Trophoblast cell (in vitro differentiated cells and primary cell): ENCODE data around the gene ZNF576.
"Not testable (repeated sequence)": the region's sequence is repeated elsewhere in the genome, so short reads cannot be mapped to it uniquely, and the experiment has no call there.

Experiments used
- DNase-seq, 2 donors: peaks; one replicate each; pipeline ENCODE4 v3.0.0-alpha.2; 2016
- H2AFZ ChIP-seq: 2 replicates; pipeline ENCODE4 v1.6.1; 2013; ENCODE audit warnings: low read length, moderate library complexity, mild to moderate bottlenecking; ENCODE audit not compliant: insufficient read depth, poor library complexity
- H2AK5ac ChIP-seq: 2 replicates; pipeline ENCODE4 v1.6.1; 2013; ENCODE audit warnings: mild to moderate bottlenecking, low read length
- H2BK120ac ChIP-seq: 2 replicates; pipeline ENCODE4 v1.6.1; 2013; ENCODE audit warnings: low read length, mild to moderate bottlenecking, moderate library complexity; ENCODE audit not compliant: insufficient read depth, poor library complexity
- H2BK12ac ChIP-seq: 2 replicates; pipeline ENCODE4 v1.6.1; 2013; ENCODE audit warnings: mild to moderate bottlenecking, low read length, moderate library complexity
- H2BK5ac ChIP-seq: 2 replicates; pipeline ENCODE4 v1.6.1; 2013; ENCODE audit warnings: low read length, low read depth, moderate library complexity, mild to moderate bottlenecking; ENCODE audit not compliant: poor library complexity
- H3K14ac ChIP-seq: 2 replicates; pipeline ENCODE4 v1.6.1; 2013; ENCODE audit warnings: mild to moderate bottlenecking, low read length
- H3K18ac ChIP-seq: 2 replicates; pipeline ENCODE4 v1.6.1; 2013; ENCODE audit warnings: mild to moderate bottlenecking, low read length
- H3K23ac ChIP-seq: 2 replicates; pipeline ENCODE4 v1.6.1; 2013; ENCODE audit warnings: low read length
- H3K27ac ChIP-seq: 2 replicates; pipeline ENCODE4 v1.5.1; 2013; ENCODE audit warnings: low read depth, mild to moderate bottlenecking, inconsistent platforms, low read length, moderate library complexity
- H3K27me3 ChIP-seq: 2 replicates; pipeline ENCODE4 v1.6.1; 2013; ENCODE audit warnings: inconsistent platforms, mild to moderate bottlenecking, low read length, moderate library complexity; ENCODE audit not compliant: insufficient read depth
- H3K36me3 ChIP-seq, 2 experiments: 1 replicate in 1 of 2; 2 replicates in 1 of 2; pipeline ENCODE4 v1.6.1; 2013; ENCODE audit warnings: low read length in 2 of 2, mild to moderate bottlenecking in 2 of 2, moderate library complexity in 1 of 2; ENCODE audit not compliant: insufficient read depth in 2 of 2, control insufficient read depth in 1 of 2
- H3K4ac ChIP-seq: 2 replicates; pipeline ENCODE4 v1.6.1; 2013; ENCODE audit warnings: low read depth, mild to moderate bottlenecking, low read length, moderate library complexity
- H3K4me1 ChIP-seq, 2 experiments: 1 replicate in 1 of 2; 2 replicates in 1 of 2; pipeline ENCODE4 v1.6.1; 2013; ENCODE audit warnings: low read length in 2 of 2, mild to moderate bottlenecking in 2 of 2, moderate library complexity in 1 of 2; ENCODE audit not compliant: insufficient read depth in 2 of 2, control insufficient read depth in 1 of 2
- H3K4me2 ChIP-seq: 2 replicates; pipeline ENCODE4 v1.6.1; 2013; ENCODE audit warnings: inconsistent platforms, mild to moderate bottlenecking, low read length, moderate library complexity
- H3K4me3 ChIP-seq: 2 replicates; pipeline ENCODE4 v1.5.1; 2013; ENCODE audit warnings: mild to moderate bottlenecking, low read depth, low read length, inconsistent platforms
- H3K79me1 ChIP-seq: one replicate; pipeline ENCODE4 v1.6.1; 2013; ENCODE audit warnings: low read length
- H3K79me2 ChIP-seq: 2 replicates; pipeline ENCODE4 v1.6.1; 2013; ENCODE audit warnings: low read length, mild to moderate bottlenecking; ENCODE audit not compliant: control insufficient read depth, insufficient read depth, poor library complexity
- H3K9ac ChIP-seq: 2 replicates; pipeline ENCODE4 v1.6.1; 2013; ENCODE audit warnings: mild to moderate bottlenecking, low read length
- H3K9me3 ChIP-seq: 2 replicates; pipeline ENCODE4 v1.6.1; 2013; ENCODE audit warnings: low read depth, mild to moderate bottlenecking, control low read depth, inconsistent platforms, low read length; ENCODE audit not compliant: insufficient read depth
- H4K12ac ChIP-seq: 2 replicates; pipeline ENCODE4 v1.6.1; 2013; ENCODE audit warnings: low read depth, mild to moderate bottlenecking, low read length, moderate library complexity
- H4K8ac ChIP-seq: 2 replicates; pipeline ENCODE4 v1.6.1; 2013; ENCODE audit warnings: low read depth, mild to moderate bottlenecking, low read length, moderate library complexity
- H4K91ac ChIP-seq: one replicate; pipeline ENCODE4 v1.6.1; 2013; ENCODE audit warnings: low read depth, mild to moderate bottlenecking, low read length, moderate library complexity
- WGBS: extraction: QIAGEN DNeasy Blood & Tissue Kit; methylation state at CpG from one replicate; pipeline ENCODE4 v1.1.7; 2013; ENCODE audit warnings: missing lambda C conversion rate; ENCODE audit not compliant: insufficient read length, insufficient coverage; ENCODE audit errors: extremely low coverage; 5-methylcytosine and 5-hydroxymethylcytosine counted together

ZNF576 gene

GRCh38 chr19:43644181-43644580 lies 47.8 kb downstream of the ZNF576 start:
- Histone ChIP-seq H2AFZ (no peak overlapping the region), H3K4me3 (no peak overlapping the region), H3K4me2 (no peak overlapping the region), H3K14ac (no peak overlapping the region), H3K79me1 (no peaks in the 10 kb centered on the region), H3K36me3 (peaks cover 5 to 9% of the 10 kb centered on the region in 2 experiments), H3K27me3 (peaks cover 12% of the 10 kb centered on the region), H4K91ac (no peak overlapping the region), H4K12ac (no peak overlapping the region), H4K8ac (no peak overlapping the region), H2BK120ac (no peak overlapping the region), H3K4me1 (peaks cover 0 to 5% of the 10 kb centered on the region in 2 experiments), H3K23ac (no peak overlapping the region), H3K27ac (no peak overlapping the region), H3K79me2 (no peaks in the 10 kb centered on the region), H3K9ac (no peak overlapping the region), H3K9me3 (peaks cover 7% of the 10 kb centered on the region), H2AK5ac (no peak overlapping the region), H3K18ac (no peak overlapping the region), H3K4ac (no peak overlapping the region), H2BK12ac (no peak overlapping the region), H2BK5ac (no peak overlapping the region)
- no CpG with 5 or more reads among the region's 13 CpGs for WGBS
- DNase-seq = no peak

DNA sequence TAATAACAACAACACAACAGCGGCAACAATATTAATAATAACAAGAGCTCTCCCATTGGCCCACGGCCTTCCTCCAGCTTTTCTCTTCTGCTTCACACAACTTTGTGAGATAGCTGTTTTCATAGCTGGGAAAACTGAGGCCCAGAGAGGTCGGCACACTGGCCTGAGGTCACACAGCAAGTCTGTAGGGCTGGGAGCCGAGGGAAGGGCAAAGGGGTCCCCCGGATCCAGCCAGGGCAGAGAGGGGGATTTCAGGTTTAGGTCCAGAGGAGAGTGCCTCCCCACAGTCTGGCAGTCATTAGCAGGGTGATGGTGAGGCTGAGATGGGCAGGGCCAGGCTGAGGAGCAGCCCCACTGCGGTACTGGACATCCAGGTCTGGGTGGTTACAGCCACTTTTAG lies 52.2 kb downstream of the ZNF576 start:
- Histone ChIP-seq H3K27ac (no peak overlapping the region), H3K79me2 (no peaks in the 10 kb centered on the region), H3K18ac (no peak overlapping the region), H3K14ac (no peak overlapping the region), H4K12ac (no peak overlapping the region), H4K8ac (no peak overlapping the region), H3K4me1 (no peaks in the 10 kb centered on the region), H2BK12ac (no peak overlapping the region), H2BK5ac (no peak overlapping the region), H3K9ac (no peak overlapping the region), H3K23ac (no peak overlapping the region), H3K4me3 (no peak overlapping the region), H2BK120ac (no peak overlapping the region), H2AFZ (no peak overlapping the region), H3K27me3 (no peaks in the 10 kb centered on the region), H3K79me1 (no peaks in the 10 kb centered on the region), H3K4me2 (no peak overlapping the region), H3K9me3 (peaks cover 2% of the 10 kb centered on the region), H2AK5ac (no peak overlapping the region), H3K4ac (no peak overlapping the region), H4K91ac (no peak overlapping the region), H3K36me3 (peaks cover 5 to 9% of the 10 kb centered on the region in 2 experiments)
- WGBS = no CpG with 5 or more reads among the region's 6 CpGs
- no peak for DNase-seq

GRCh38 chr19:43649514-43649913 lies 53.1 kb downstream of the ZNF576 start:
- H3K4me3 ChIP-seq = no peak overlapping the region
- H2BK5ac ChIP-seq = no peak overlapping the region
- H3K4ac ChIP-seq = no peak overlapping the region
- no peak overlapping the region for H2BK12ac ChIP-seq
- no peak overlapping the region for H4K91ac ChIP-seq
- DNase-seq = no peak
- no peak overlapping the region for H2BK120ac ChIP-seq
- H3K27ac ChIP-seq = no peak overlapping the region
- H3K9me3 ChIP-seq = peaks cover 2% of the 10 kb centered on the region
- H3K27me3 ChIP-seq = no peaks in the 10 kb centered on the region
- no peak overlapping the region for H4K8ac ChIP-seq
- H3K4me1 ChIP-seq = no peaks in the 10 kb centered on the region
- H3K4me2 ChIP-seq = no peak overlapping the region
- no peak overlapping the region for H2AK5ac ChIP-seq
- H3K18ac ChIP-seq = no peak overlapping the region
- H3K14ac ChIP-seq = no peak overlapping the region
- H3K36me3 ChIP-seq = peaks cover 5 to 10% of the 10 kb centered on the region in 2 experiments
- H2AFZ ChIP-seq = no peak overlapping the region
- no peaks in the 10 kb centered on the region for H3K79me1 ChIP-seq
- no peak overlapping the region for H4K12ac ChIP-seq
- no peaks in the 10 kb centered on the region for H3K79me2 ChIP-seq
- no CpG with 5 or more reads among the region's 2 CpGs for WGBS
- H3K9ac ChIP-seq = no peak overlapping the region
- no peak overlapping the region for H3K23ac ChIP-seq

DNA sequence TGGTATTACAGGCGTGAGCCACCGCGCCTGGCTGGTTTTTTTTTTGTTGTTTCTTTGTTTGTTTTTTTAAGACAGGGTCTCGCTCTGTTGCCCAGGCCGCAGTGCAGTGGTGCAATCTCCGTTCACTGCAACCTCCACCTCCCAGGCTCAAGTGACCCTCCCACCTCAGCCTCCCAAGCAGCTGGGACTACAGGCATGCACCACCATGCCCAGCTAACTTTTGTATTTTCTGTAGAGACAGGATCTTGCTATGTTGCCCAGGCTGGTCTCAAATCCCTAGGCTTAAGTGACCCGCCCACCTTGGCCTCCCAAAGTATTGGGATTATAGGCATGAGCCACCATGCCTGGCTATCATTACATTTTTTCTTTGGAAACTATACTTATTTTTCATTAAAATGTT lies 53.9 kb downstream of the ZNF576 start:
- DNase-seq = not testable (repeated sequence)
- WGBS = no CpG with 5 or more reads among the region's 7 CpGs

More for the DNA sequence above, 53.9 kb downstream of the ZNF576 start:
- not testable (repeated sequence) for H3K23ac ChIP-seq, H3K4me3 ChIP-seq, H4K8ac ChIP-seq, H2BK12ac ChIP-seq, H3K27me3 ChIP-seq, H3K27ac ChIP-seq, H2BK120ac ChIP-seq, H3K79me1 ChIP-seq, H3K9ac ChIP-seq, H3K4me2 ChIP-seq, H3K18ac ChIP-seq, H2AK5ac ChIP-seq, H4K91ac ChIP-seq, H3K9me3 ChIP-seq, H3K14ac ChIP-seq, H4K12ac ChIP-seq, H2BK5ac ChIP-seq, H3K79me2 ChIP-seq, H3K4me1 ChIP-seq, H3K4ac ChIP-seq, H2AFZ ChIP-seq
- H3K36me3 ChIP-seq = peaks cover 7 to 13% of the 10 kb centered on the region in 2 experiments
